ENCODE measurements around the gene SUPT7L.
"Not testable (repeated sequence)": the region's sequence is repeated elsewhere in the genome, so short reads cannot be mapped to it uniquely, and the experiment has no call there.

SUPT7L gene

GRCh38 chr2:27697660-27698059 is 34.2 kb upstream of the SUPT7L start:
- CTCF ChIA-PET, result interaction anchor here (6.0 kb wide), 1 partner anchor 14 kb away, joined by 48 read pairs; no protein-coding TSS in a partner anchor
- POLR2A ChIA-PET, result no interaction called here
- no peak overlapping the region for H3K4me3 ChIP-seq (ENCODE audit: low read depth, low read length)
- DNase-seq (ENCODE audit: low read depth, low spot score), result no peak
- no peak for TF ChIP-seq CTCF (IDR thresholded peaks at IDR 0.05; ENCODE audit: insufficient read depth, low read length, missing control alignments)

GRCh38 chr2:27690052-27690451 is 26.6 kb upstream of the SUPT7L start:
- TF ChIP-seq CTCF (IDR thresholded peaks at IDR 0.05; ENCODE audit: insufficient read depth, low read length, missing control alignments), result no peak
- no peak for DNase-seq (ENCODE audit: low read depth, low spot score)
- ChIA-PET CTCF (interaction anchor here (0.8 to 3.6 kb wide), 4 partner anchors 7 to 763 kb away, joined by 3 to 46 read pairs (median 12); no protein-coding TSS in a partner anchor), POLR2A (no interaction called here)
- no peak overlapping the region for H3K4me3 ChIP-seq (ENCODE audit: low read depth, low read length)

DNA sequence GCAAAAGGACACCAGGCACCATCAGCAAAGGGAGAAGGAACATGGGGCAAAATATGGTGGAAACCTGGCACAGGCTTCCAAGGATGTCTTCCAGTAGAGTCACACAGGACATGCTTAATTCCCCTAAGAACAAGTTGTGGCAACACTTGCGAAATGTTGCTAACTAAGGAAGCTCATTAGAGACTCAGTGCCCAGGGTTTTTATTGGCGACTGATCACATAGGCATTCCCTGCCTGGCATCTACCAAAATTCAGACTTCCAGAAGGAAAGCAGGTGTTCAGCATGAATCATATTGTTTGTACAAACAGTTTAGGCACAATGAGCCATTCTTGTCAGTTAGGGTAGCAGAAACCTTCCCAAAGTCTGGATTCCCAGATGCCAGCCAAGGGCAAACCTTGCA is 26.0 kb upstream of the SUPT7L start:
- no peak for TF ChIP-seq CTCF (IDR thresholded peaks at IDR 0.05; ENCODE audit: insufficient read depth, low read length, missing control alignments)
- CTCF ChIA-PET, result interaction anchor here (1.8 to 2.7 kb wide), 2 partner anchors 9 to 15 kb away, joined by 7 to 18 read pairs; no protein-coding TSS in a partner anchor
- DNase-seq (ENCODE audit: low read depth, low spot score), result no peak
- no peak overlapping the region for H3K4me3 ChIP-seq (ENCODE audit: low read depth, low read length)
- POLR2A ChIA-PET, result no interaction called here

DNA sequence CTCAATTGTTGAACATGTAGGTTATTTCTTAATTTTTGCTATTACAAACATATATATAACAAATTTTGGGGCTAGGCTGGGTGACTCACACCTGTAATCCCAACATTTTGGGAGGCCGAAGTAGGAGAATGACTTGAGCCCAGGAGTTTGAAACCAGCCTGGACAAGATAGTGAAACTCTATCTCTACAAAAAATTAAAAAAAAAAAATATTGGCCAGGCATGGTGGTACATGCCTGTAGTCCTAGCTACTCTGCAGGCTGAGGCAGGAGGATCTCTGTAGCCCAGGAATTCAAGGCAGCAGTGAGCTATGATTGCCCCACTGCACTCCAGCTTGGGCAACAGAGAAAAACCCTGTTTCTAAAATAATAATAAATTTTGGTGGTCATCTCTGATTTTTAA is 23.8 kb upstream of the SUPT7L start:
- CTCF ChIA-PET, result interaction anchor here (1.4 to 1.8 kb wide), 2 partner anchors 16 to 281 kb away, joined by 6 read pairs; no protein-coding TSS in a partner anchor
- H3K4me3 ChIP-seq (ENCODE audit: low read depth, low read length), result no peak overlapping the region
- POLR2A ChIA-PET, result no interaction called here
- no peak for DNase-seq (ENCODE audit: low read depth, low spot score)
- TF ChIP-seq CTCF (IDR thresholded peaks at IDR 0.05; ENCODE audit: insufficient read depth, low read length, missing control alignments), result no peak

GRCh38 chr2:27685577-27685976 is 22.2 kb upstream of the SUPT7L start:
- DNase-seq (ENCODE audit: low read depth, low spot score), result no peak
- CTCF ChIA-PET, result interaction anchor here (0.5 to 4.1 kb wide), 4 partner anchors 18 to 1136 kb away, joined by 3 to 42 read pairs (median 4); no protein-coding TSS in a partner anchor
- no peak overlapping the region for H3K4me3 ChIP-seq (ENCODE audit: low read depth, low read length)
- POLR2A ChIA-PET, result no interaction called here
- TF ChIP-seq CTCF (IDR thresholded peaks at IDR 0.05; ENCODE audit: insufficient read depth, low read length, missing control alignments), result no peak

- CTCF ChIA-PET, result interaction anchor here (0.5 to 5.0 kb wide), 13 partner anchors 11 to 1137 kb away, joined by 3 to 74 read pairs (median 18); partner anchors contain the start of genes PPM1G, SLC4A1AP and SUPT7L
- DNase-seq (ENCODE audit: low read depth, low spot score); POLR2A ChIA-PET; H3K4me3 ChIP-seq (ENCODE audit: low read depth, low read length): not testable (repeated sequence)
These were observed 21.6 kb upstream of the SUPT7L start for GRCh38 chr2:27685006-27685405.
